ENCODE data around the gene HNRNPCL1.
"Not testable (repeated sequence)": the region's sequence is repeated elsewhere in the genome, so short reads cannot be mapped to it uniquely, and the experiment has no call there.

The HNRNPCL1 gene

DNA sequence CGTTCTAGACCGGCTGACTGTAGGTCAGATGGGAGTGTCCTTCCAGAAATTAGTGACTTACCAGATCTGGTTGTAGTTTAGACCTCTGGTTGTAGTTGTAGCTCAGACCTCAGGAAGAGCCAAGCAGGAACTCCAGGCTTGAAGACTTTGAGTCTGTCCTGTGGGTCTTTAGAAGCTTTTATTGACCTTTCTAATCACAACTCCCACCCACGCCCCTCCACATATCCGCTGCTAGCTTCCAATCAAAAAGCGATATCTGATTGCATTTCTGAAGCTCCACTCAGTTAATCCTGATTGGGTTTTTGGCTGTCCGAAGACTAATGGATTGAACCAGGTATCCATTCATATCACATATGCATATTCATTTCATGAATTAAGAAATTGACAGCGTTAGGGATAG lies at the start of gene HNRNPCL1:
TSS of gene HNRNPCL1 (minus strand) at position 101 of the 400 bp plus-strand sequence. CDS start 431 bp downstream, outside the sequence.
- not testable (repeated sequence) for H3K9me3 ChIP-seq; H3K4me3 ChIP-seq (ENCODE audit: low read depth in 1 of 2, low read length in 1 of 2); H3K36me3 ChIP-seq; H3K4me1 ChIP-seq (ENCODE audit: control insufficient read depth in 1 of 2, insufficient read depth in 1 of 2, low read depth in 1 of 2, low read length in 1 of 2); H3K27ac ChIP-seq
- H3K27me3 ChIP-seq: peaks cover 13% of the 10 kb centered on the region

GRCh38 chr1:12898170-12898569 lies 49.6 kb upstream of the HNRNPCL1 start, which contains the start of gene PRAMEF10:
PRAMEF10 (minus strand) TSS chr1:12898270; CDS start chr1:12895847, 2,423 bp downstream.
- H3K4me1 ChIP-seq (ENCODE audit: control insufficient read depth in 1 of 2, insufficient read depth in 1 of 2, low read depth in 1 of 2, low read length in 1 of 2); H3K4me3 ChIP-seq (ENCODE audit: low read depth in 1 of 2, low read length in 1 of 2): not testable (repeated sequence)

GRCh38 chr1:12886101-12886500 lies 37.6 kb upstream of the HNRNPCL1 start, which contains the start of gene PRAMEF4:
PRAMEF4 (minus strand) TSS chr1:12886201; CDS start chr1:12883394, 2,807 bp downstream.
- not testable (repeated sequence) for H3K27me3 ChIP-seq; H3K27ac ChIP-seq; H3K9me3 ChIP-seq; H3K4me3 ChIP-seq (ENCODE audit: low read depth in 1 of 2, low read length in 1 of 2); H3K36me3 ChIP-seq; H3K4me1 ChIP-seq (ENCODE audit: control insufficient read depth in 1 of 2, insufficient read depth in 1 of 2, low read depth in 1 of 2, low read length in 1 of 2)

More at GRCh38 chr1:12898170-12898569, 49.6 kb upstream of the HNRNPCL1 start, which contains the start of gene PRAMEF10:
- H3K9me3 ChIP-seq, H3K36me3 ChIP-seq, H3K27me3 ChIP-seq, H3K27ac ChIP-seq: not testable (repeated sequence)

GRCh38 chr1:12878453-12878852 lies 29.9 kb upstream of the HNRNPCL1 start:
- not testable (repeated sequence) for H3K4me3 ChIP-seq (ENCODE audit: low read depth in 1 of 2, low read length in 1 of 2); H3K36me3 ChIP-seq; H3K27me3 ChIP-seq; H3K27ac ChIP-seq; H3K4me1 ChIP-seq (ENCODE audit: control insufficient read depth in 1 of 2, insufficient read depth in 1 of 2, low read depth in 1 of 2, low read length in 1 of 2); H3K9me3 ChIP-seq

DNA sequence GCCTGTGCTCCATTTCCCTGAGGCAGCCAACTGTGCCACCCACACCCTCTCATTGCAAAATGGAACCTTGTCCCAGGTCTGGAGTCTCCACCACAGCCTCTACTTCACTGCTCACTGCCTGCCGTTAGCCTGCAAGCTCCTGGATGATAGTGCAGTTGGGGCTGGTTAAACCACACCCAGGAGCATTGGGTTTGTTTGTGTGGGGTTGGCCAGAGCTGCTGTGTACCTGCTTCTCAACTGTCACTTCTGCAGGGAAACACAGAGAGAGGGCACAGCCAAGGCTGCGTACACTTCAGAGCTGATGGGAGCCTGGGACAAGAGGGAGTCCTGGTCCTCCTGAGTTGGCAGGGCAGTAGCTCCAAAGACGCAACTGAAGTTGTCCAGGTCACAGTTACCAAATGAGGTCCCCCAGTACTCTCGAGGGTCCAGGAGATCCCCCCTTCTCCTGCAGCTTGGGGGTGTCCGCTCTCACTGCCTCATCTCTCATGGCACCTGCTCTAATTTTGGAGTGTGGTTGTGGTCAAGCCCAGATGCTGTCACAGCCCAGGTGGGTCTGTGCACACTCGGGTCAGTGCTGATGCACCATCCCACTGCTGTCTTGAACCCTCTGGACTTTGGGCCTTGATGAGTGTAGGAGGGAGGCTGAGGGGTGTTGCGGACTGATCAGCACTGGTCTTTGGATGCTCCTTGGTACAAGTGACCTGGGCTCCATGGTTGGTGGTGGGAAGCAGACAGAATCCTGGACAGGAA lies 14.8 kb upstream of the HNRNPCL1 start:
- not testable (repeated sequence) for H3K4me3 ChIP-seq (ENCODE audit: low read depth in 1 of 2, low read length in 1 of 2); H3K36me3 ChIP-seq; H3K9me3 ChIP-seq; H3K27me3 ChIP-seq; H3K4me1 ChIP-seq (ENCODE audit: control insufficient read depth in 1 of 2, insufficient read depth in 1 of 2, low read depth in 1 of 2, low read length in 1 of 2); H3K27ac ChIP-seq

DNA sequence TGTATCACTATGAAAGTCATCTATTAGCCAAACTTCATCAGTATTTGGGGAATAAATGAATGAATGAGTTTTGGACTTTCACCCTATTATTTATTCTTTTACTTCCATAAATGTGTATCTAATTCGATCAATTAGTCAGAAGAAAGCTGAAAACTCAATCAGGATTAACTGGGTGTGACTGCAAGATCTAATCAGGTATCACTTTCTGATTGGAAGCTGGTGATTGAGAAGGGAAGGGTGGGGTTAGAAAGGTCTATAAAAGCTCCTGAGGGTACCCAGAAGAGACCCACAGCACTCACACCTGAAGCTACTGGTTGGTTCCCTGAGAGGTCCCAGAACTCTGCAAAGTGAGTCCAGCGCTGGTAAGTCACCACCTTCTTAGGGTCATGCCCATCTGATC lies 8.3 kb upstream of the HNRNPCL1 start, which contains the start of gene PRAMEF2:
TSS of gene PRAMEF2 (plus strand) at position 301 of the 400 bp plus-strand sequence. CDS start 1,924 bp downstream, outside the sequence.
- H3K36me3 ChIP-seq: not testable (repeated sequence)

DNA sequence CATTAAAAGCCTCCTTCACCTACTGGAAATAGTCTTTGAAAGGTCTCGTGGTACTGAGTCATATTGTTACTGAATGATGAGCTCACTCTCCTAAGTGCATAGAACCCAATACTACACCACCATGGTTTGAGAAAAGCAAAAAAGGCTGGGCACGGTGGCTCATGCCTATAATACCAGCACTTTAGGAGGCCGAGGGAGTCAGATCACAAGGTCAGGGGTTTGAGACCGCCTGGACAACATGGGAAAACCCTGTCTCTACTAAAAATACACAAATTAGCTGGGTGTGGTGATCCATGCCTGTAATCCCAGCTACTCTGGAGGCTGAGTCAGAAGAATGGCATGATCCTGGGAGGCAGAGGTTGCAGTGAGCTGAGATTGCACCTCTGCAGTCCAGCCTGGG lies 3.3 kb upstream of the HNRNPCL1 start:
- Histone ChIP-seq H3K36me3 (no peaks in the 10 kb centered on the region), H3K27me3 (peaks cover 11% of the 10 kb centered on the region), H3K4me3 (ENCODE audit: low read depth in 1 of 2, low read length in 1 of 2) (no peak overlapping the region), H3K9me3 (no peaks in the 10 kb centered on the region), H3K27ac (no peak overlapping the region), H3K4me1 (ENCODE audit: control insufficient read depth in 1 of 2, insufficient read depth in 1 of 2, low read depth in 1 of 2, low read length in 1 of 2) (no peaks in the 10 kb centered on the region)
- TF ChIP-seq, protein P1, sequence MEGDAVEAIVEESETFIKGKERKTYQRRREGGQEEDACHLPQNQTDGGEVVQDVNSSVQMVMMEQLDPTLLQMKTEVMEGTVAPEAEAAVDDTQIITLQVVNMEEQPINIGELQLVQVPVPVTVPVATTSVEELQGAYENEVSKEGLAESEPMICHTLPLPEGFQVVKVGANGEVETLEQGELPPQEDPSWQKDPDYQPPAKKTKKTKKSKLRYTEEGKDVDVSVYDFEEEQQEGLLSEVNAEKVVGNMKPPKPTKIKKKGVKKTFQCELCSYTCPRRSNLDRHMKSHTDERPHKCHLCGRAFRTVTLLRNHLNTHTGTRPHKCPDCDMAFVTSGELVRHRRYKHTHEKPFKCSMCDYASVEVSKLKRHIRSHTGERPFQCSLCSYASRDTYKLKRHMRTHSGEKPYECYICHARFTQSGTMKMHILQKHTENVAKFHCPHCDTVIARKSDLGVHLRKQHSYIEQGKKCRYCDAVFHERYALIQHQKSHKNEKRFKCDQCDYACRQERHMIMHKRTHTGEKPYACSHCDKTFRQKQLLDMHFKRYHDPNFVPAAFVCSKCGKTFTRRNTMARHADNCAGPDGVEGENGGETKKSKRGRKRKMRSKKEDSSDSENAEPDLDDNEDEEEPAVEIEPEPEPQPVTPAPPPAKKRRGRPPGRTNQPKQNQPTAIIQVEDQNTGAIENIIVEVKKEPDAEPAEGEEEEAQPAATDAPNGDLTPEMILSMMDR (IDR thresholded peaks at IDR 0.05): no peak

More for the DNA sequence above, 8.3 kb upstream of the HNRNPCL1 start, which contains the start of gene PRAMEF2:
- not testable (repeated sequence) for H3K27ac ChIP-seq; H3K4me1 ChIP-seq (ENCODE audit: control insufficient read depth in 1 of 2, insufficient read depth in 1 of 2, low read depth in 1 of 2, low read length in 1 of 2); H3K27me3 ChIP-seq; H3K9me3 ChIP-seq; H3K4me3 ChIP-seq (ENCODE audit: low read depth in 1 of 2, low read length in 1 of 2)

DNA sequence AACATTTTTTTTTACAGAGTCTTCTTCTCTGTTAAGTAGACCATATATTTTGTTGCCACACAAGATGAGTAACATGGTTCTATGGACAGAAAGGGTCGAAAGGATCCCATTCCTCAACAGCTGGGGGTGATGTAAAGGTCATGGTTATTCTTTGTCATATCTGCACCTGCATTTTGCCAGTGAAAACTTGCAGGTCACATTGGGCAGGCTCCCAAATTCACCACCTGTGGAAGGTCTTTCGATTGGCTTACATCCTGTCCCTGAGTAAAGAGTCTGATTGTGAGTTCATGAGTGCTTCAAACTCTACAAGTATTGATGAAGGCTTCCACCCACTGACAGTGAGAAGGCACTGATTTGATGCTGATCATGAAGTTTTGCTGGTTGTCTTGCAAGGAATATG lies 15.3 kb downstream of the HNRNPCL1 start:
- H3K9me3 ChIP-seq; H3K4me1 ChIP-seq (ENCODE audit: control insufficient read depth in 1 of 2, insufficient read depth in 1 of 2, low read depth in 1 of 2, low read length in 1 of 2); H3K4me3 ChIP-seq (ENCODE audit: low read depth in 1 of 2, low read length in 1 of 2); H3K27ac ChIP-seq; H3K36me3 ChIP-seq; H3K27me3 ChIP-seq: not testable (repeated sequence)

- H3K4me1 ChIP-seq (ENCODE audit: control insufficient read depth in 1 of 2, insufficient read depth in 1 of 2, low read depth in 1 of 2, low read length in 1 of 2); H3K9me3 ChIP-seq; H3K36me3 ChIP-seq; H3K27me3 ChIP-seq; H3K4me3 ChIP-seq (ENCODE audit: low read depth in 1 of 2, low read length in 1 of 2); H3K27ac ChIP-seq: not testable (repeated sequence)
Observed at GRCh38 chr1:12831310-12831709, 17.2 kb downstream of the HNRNPCL1 start, which contains the start of gene PRAMEF11. PRAMEF11 (minus strand) TSS chr1:12831410; CDS start chr1:12828789, 2,621 bp downstream.

DNA sequence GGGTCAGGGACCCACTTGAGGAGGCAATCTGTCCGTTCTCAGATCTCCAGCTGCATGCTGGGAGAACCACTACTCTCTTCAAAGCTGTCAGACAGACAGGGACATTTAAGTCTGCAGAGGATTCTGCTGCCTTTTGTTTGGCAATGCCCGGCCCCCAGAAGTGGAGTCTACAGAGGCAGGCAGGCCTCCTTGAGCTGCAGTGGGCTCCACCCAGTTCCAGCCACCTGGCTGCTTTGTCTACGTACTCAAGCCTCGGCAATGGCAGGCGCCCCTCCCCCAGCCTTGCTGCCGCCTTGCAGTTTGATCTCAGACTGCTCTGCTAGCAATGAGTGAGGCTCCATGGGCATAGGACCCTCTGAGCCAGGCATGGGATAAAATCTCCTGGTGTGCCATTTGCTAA lies 29.5 kb downstream of the HNRNPCL1 start:
- not testable (repeated sequence) for H3K4me1 ChIP-seq (ENCODE audit: control insufficient read depth in 1 of 2, insufficient read depth in 1 of 2, low read depth in 1 of 2, low read length in 1 of 2); H3K36me3 ChIP-seq; H3K27me3 ChIP-seq; H3K4me3 ChIP-seq (ENCODE audit: low read depth in 1 of 2, low read length in 1 of 2); H3K27ac ChIP-seq; H3K9me3 ChIP-seq

All from neutrophil (primary cell).